NCI-H187 (cell line): ENCODE data around the gene UNG.
"Not testable (repeated sequence)": the region's sequence is repeated elsewhere in the genome, so short reads cannot be mapped to it uniquely, and the experiment has no call there.

Experiments used
- DNase-seq, 2 experiments: peaks; one replicate each; lab custom pipeline; 2025; lab: John Stamatoyannopoulos, UW

The UNG gene

DNA sequence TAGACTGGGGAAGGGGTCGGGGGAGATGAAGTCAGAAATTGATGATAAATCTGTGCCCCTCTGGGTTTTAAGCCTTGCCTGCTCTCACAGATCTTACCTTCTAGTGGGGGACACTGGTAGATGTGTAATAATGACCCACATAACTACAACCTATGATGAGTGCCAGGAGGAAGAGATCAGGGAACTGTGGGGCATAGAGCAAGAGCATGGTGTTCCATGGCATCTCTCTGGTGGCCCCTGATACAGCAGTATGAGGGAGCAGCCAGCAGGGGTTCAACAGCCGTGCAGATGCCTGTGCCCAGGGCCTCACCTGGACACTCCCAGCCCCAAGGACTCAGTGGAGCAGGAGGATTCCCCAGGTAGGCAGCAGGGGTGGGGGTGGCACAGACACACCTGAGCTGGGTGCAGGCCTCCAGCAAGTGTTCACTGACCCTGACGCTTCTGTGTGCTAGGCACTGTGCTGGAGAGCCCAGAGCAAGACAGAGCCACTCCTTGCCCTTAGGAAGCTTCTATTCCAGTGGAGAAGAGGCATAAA is 24.0 kb downstream of the UNG start:
- no peak for DNase-seq

DNA sequence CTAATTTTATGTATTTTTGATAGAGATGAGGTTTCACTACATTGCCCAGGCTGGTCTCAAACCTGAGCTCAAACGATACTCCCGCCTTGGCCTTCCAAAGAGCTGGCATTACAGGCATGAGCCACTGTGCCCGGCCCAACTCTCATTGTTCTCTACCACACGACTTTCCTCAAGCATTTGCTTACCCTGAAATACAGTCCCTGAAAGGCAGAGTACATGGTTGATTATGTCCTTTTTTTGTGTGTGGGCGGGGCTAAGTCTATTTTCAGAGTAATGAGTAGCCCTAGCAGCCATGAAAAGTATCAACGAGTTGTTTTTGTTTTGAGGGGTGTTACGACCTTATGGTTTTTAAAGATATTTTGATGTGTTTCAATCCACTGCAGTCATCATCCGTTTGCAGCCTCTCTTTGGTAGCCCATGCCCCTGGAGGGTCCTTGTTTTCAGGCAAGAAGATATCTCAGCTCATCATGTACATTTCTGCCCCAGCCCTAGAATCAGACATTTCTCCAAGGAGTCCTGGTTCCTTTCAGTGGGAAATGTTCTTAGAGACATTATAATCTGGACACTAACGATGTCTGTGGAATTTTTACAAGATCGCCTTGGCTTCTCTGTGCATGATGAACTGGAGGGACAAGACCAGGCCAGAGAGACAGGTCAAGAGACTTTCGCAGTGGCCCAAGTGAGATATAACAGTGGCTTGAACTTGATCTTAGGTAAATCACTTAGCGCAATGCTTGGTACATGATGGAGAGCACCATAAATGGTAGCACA is 27.7 kb downstream of the UNG start:
- no peak for DNase-seq

DNA sequence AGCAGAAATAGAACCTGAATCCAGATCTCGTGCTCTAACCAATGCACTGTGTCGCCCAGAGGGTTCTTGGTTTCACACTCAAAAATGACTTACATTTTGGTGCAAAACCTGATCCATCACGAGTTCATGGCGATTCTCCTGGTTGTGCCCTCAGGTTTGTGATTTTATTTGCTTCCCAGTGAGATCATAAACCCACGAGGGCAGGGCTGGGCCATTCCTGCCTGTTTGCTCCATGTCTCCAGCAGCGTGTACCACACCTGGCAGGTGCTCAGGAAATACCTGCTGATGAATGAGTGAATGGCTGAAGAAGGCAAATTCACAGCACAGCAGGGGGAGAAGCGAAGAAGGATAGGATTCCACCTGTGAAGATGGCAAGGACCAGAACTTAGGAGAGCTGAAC is 28.4 kb downstream of the UNG start:
- DNase-seq: no peak

DNA sequence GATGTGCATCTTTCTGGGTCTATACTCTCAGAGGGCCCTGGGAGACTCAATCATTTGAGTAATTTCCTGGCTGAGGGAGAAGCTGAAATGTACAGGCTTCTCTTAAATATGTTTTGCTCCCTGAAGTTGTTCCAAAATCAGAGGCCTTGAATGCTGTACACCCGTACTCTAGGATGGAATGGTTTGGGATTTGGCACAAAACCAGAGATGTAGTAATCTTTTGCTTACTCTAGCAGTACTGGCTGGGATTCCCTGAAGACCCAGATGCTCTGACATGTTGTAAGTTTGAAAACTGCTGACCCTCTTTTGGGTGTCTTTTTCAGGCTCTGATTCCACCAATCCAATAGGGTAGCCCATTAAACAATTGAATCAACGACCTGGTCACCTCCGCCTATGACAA is 29.4 kb downstream of the UNG start:
- DNase-seq: no peak

DNA sequence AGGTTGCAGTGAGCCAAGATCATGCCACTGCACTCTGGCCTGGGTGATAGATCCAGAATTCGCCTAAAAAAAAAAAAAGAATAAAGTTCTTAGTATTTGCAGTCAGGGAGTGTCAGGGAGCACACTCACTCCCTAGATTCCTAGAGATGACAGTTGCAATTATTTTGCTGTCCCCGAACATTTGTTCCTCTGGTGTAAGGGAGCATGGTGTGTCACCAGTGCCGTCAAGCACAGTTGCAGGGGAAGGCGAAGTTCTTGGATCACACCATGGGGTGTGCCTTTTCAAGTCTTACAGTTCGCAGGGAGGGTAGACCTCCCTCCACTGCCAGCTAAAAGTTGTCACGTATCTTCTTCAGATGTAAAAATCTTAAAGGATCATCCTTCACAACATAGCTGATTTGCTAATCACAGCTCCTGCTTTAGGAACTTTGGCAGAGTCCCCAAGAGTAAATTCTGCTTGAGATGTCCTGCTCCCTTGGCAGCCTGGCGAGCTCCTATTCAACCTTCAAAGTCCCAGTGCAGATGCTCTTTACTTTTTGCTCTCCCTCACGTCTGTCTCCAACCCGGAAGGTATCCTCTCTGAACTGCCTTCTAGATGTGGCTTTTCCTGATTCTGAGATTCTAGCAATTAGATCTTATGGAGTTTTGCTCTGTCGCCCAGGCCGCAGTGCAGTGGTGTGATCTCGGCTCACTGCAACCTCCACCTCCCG is 30.3 kb downstream of the UNG start:
- no peak for DNase-seq

DNA sequence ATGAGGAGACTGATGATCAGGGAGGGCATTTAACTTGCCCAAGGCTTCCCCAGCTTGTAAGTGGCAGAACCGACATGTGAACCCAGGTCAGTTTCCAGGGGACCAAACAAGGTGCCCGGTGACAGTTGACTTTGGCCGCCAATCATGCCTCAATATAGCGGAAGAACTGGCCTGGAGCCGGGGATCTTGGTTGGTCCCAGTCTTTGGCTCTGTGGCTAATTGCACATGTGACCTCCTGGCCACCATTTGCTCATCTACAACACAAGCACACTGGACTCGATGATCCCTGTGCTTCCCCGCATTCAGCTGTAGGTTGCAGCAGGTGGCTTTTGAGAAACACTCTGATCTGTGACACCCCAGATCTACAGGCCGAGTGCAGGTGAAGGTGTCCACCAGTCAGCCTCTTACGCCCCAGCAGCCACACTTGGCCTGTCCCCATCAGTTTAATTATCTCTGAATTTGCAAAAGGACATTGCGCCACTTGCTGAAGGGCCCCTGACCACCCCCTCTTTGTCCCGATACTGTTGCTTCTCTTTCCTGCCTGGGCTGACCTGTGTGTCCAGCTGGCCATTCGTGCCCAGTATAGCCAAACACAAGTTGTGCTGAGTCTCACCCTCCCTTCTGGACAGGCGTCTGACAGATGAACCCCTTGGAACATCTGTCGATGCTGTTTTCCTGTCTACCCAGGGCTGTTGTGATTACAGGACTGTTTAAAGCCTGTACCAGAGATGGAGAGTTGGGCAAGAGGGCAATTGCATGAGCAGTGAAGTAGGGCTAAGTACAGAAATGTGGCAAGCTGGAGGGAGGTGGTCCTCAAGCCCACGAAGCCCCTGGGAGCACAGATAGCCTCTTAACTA is 33.1 kb downstream of the UNG start:
- DNase-seq: no peak

DNA sequence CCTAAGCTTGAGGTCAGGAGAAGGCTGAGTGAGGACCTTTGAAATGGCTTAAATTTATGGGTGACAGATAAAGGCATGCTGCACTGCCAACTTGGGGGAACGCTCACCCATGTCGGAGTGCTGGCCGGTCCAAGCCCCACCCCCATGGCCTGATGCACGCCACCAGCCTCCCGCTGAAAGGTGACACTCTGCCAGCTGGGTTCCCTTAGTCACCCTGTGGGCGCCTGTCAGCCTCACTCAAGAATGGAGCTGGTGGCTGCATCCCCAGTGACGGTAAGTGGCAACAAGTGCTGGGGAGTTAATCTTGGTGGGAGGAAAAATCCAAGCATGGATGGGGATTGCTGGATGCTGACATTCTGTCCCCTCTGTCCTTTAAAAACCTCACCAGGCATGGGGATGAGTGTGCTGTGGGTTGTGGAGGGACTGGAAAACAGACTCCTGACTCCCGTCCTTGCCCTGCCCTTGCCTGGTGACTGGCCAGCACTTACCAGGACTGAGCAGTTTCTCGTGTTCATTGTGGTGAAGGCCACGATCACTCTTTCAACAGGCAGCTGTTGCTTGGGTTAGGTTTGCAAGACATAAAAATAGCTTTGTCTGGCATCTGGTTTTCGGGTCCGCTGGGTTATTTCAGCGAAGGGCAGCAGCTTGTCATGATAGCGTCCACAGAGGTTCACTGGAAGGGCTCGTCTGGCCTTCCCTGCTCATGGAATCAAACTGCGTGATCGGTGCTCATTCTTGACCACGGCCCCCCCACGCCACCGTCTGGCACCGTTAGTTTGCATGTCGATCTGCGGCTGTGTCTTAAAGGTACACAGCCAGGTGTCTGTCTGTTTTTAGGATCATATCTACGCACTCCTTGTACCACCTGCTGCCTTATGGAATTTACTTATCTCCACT is 34.0 kb downstream of the UNG start:
- no peak for DNase-seq

DNA sequence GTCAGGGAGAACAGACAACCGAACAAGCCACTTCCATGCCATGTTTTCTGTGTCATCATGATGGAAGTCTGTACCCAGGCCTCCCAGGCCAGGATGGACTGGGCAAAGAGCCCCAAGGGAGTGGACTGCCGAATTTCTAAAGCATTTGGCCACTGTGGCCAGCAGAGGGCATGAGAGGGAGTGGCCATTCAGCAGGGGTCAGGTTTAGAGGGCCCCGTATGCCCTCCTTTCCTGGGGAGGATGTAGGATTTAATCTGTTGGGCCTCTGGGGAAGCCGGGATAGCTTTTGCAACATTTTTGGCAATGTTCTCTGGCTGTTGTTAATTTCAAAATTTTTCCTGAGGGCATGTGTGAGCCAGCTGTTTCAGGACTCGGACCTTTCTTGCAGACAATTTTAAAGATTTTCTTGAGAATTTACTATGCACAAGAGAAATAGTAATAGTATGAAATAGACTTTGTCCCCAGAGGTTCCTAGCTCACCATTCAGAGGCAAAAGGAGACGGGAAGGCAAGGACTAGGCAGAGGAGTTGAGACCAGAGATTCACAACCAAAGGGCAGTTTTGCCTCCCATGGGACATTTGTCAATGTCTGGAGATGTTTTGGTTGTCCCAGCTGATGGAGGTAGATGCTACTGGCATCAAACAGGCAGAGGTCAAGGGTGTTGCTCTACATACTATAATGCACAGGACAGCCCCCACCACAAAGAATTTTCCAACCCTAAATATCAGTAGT is 37.0 kb downstream of the UNG start:
- no peak for DNase-seq

DNA sequence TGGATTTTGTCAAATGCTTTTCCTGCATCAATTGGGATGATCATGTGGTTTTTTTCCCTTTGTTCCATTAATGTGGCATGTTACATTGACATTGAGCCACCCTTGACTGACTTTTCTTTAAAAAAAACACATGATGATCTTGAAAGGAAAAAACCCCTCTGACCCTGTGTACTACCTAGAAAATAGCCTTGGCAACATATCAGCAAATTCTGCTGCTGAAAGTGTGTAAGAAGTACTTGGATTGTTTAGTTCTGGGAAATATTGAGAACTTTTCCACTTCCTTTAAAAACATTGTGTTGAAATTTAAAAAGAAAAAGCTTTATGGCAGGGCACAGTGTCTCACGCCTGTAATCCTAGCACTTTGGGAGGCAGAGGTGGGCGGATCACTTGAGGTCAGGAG is 39.7 kb downstream of the UNG start:
- DNase-seq: no peak

DNA sequence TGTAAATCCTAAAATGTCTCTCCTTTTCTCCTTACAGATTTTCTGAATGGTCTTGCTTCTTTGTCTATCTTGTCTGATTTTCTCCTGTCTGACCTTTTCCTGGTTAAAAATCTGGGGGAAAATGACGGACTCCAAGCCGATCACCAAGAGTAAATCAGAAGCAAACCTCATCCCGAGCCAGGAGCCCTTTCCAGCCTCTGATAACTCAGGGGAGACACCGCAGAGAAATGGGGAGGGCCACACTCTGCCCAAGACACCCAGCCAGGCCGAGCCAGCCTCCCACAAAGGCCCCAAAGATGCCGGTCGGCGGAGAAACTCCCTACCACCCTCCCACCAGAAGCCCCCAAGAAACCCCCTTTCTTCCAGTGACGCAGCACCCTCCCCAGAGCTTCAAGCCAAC is 42.0 kb downstream of the UNG start:
- no peak for DNase-seq

DNA sequence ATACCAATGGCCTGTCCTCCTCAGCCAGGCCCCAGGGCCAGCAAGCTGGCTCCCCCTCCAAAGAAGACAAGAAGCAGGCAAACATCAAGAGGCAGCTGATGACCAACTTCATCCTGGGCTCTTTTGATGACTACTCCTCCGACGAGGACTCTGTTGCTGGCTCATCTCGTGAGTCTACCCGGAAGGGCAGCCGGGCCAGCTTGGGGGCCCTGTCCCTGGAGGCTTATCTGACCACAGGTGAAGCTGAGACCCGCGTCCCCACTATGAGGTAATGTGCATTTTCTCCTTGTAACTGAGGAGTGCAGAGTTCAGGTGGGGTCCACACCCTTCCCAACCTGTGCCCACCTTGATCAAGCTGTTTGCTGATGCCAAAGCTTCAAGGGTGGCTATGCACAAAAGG is 42.4 kb downstream of the UNG start:
- DNase-seq: no peak

DNA sequence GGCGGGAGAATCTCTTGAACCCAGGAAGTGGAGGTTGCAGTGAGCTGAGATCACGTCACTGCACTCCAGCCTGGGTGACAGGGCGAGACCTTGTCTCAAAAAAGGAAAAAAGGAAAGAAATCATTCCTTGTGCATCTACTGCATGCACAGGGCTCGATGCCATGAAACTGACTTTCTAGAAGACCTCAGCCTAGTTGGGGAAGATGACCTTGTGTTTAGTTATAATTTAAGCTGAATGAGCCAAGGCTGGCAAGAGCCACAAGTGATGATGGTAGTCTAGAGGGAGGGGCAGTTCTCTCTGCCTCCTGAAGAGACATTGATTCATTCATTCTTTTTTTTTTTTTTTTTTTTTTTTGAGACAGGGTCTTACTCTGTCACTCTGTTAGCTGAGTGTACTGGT is 43.2 kb downstream of the UNG start:
- no peak for DNase-seq

DNA sequence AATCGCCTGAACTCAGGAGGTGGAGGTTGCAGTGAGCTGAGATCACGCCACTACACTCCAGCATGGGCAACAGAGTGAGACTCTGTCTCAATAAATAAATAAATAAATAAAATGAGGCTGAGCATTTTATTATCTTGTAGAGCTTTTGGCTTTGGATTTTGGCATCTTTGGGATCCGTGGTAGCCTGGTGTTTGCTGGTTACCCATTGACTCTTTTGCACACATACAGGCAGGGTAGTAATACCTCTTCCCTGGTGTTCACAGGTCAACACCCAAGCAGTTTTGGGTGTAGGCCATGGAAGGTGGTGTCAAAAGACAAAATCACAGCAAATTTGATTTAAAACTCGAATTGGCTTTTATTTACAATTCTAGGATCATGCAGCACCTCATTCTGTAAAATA is 46.8 kb downstream of the UNG start:
- DNase-seq: no peak

DNA sequence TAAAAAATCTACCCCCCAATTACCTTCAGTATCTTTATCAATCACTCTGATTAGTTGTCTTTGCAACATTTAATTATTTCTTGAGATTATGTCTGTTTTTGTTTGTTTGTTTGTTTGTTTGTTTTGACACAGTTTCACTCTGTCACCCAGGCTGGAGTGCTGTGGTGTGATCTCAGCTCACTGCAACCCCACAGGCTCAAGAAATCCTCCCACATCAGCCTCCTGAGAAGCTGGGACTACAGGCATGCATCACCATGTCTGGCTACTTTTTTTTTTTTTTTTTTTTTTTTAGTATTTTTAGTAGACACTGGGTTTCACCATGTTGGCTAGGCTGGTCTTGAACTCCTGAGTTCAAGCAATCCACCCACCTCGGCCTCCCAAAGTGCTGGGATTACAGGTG is 49.7 kb downstream of the UNG start:
- not testable (repeated sequence) for DNase-seq

DNA sequence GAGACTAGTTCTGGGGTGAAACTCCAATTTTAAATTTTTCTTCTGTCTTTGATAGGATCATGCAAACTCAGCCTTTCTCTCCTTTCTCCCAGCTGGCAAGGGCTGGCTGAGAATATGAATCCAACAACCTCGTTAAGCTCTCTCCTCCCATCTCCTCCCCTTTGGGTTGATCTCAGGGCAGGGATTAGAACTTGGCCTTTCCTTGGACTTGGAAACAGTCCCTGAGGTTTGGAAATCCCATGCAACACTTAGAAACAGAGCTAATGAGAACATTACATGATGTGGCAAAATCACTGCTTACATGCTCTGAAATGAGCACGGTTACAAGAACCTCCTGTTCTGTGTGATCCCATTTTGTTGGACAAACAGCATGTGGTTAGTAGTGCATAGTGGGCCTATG is 50.6 kb downstream of the UNG start:
- no peak for DNase-seq

DNA sequence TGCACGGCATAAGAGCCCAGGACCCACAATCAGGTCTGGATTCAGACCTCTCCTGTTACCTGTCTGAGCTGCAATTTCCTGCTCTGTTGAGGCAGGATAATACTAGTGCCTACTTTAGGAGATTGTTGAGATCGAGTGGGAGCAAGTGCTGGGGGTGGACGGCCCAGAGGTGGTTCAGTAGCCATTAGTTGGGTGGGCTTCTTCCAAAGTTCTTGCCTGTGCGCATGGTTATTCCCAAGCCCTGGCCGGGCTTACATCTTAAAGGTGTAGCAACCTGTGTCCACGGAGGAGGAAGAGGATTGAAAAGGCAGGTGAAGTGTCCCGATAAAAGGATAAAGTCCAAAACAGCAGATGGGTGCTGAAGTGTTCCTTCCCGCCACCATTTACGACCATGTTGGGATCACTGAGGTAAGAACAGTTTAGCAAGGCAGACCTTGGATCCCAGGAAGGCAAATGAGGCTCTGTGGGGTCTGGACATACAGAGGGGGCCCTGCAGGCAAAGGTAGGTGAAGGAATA is 52.8 kb downstream of the UNG start:
- DNase-seq: no peak

DNA sequence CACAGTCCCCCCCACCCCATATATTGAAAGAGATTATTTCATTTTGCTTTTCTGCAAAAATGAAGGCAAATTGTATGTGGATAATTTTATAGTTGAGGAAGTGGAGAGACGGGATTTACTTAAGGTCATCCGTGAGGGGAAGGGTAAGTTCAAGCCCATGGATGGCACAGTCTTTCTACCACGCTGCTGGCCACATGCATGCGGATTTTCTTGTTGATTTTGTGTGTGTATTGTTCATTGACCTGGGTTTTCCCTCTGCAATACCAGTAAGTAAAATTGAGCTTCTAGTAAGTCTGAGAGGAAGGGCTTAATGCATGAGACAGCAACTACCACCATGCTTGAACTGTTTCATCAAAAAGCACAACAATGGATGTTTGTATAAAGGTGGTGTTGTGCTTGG is 54.1 kb downstream of the UNG start:
- DNase-seq: no peak

DNA sequence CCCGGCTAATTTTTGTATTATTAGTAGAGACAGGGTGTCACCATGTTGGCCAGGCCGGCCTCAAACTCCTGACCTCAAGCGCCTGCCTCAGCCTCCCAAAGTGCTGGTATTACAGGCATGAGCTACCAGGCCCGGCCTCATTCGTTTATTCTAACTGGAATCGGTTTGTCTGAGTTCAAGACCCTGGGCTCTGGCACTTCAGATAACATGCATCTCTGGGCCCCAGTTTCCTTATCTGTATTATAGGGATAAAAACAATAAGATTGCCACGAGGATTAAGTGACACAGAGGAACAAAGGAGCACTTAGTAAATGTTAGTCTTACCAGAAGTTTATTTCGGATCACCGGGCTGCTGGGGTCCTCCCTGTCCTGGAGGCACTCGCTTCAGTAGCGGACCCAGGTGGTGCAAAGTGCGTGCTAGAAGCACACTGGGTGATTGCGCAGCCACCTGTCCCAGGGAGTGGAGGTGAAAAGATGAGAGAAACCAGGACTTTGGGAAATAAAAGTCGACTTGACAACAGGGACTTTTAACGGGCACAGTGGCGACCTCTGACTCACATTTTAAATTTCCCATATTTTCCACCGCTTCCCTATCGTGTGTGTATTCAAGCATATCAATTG is 56.5 kb downstream of the UNG start:
- DNase-seq: no peak

DNA sequence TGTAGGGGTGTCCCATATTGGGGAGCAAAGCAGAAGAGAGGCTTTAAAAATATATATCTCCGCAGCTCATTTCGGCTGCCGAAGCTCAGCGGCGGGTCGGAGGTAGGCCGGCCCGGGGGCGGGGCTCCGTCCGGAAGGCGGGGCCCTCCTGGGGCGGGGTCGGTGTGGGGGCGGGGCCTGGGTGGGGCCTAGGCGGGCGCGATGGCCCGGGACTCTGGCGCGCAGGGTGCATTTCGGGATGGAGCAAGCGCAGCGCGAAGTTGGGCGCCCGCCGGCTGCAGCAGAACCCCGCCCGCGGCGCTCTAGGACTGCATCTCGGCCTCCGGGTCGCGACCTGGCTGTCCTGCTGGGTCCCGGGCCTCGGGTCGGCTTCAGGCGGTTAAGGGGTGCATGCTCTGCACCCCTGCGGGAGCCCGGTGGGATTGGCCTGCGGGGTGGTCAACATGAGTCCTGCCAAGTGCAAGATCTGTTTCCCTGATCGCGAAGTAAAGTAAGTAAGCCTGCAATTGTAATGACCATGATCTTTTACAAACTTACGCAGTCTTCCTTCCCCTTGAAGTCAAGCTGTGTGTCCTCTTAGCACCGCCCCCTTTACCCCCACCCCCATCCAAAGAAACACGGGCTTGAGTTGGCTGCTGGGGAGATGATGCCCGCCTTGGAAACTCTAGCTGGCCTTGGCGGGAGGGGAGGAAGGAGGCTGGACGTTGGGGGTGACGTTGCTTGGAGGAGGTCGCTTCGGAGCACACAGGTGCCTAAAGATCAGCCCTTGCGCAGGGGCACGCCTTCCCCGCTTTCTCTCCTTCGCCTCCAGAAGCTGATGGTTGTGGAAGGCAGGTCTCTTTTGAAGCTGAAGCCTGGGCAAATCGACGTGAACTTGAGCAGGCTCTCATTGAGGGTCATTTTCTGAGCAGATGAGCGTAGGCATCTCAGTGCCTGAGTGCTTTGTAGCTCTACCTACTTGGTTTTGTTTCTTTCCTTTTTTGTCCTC is 57.3 kb downstream of the UNG start:
- peak; percentile 36 to 59 for DNase-seq
